Neural cell (in vitro differentiated cells): ENCODE measurements around the gene MRPL53.

ENCODE experiments used
- CTCF ChIP-seq: fragments of 450-650 bp; IDR thresholded peaks from 2 replicates; pipeline ENCODE4 v1.5.1; 2014; ENCODE audit warnings: antibody characterized with exemption, mild to moderate bottlenecking, moderate library complexity; ENCODE audit not compliant: poor library complexity, severe bottlenecking
- POLR2AphosphoS5 ChIP-seq: IDR thresholded peaks from 2 replicates; pipeline ENCODE4 v1.6.1; 2012

- TF ChIP-seq CTCF (no peak), POLR2AphosphoS5 (no peak)
These were observed 48.1 kb downstream of the MRPL53 start for GRCh38 chr2:74424139-74424992.
